ENCODE results near the gene RUNX2.
"Not testable (repeated sequence)": the region's sequence is repeated elsewhere in the genome, so short reads cannot be mapped to it uniquely, and the experiment has no call there.

Gene RUNX2

DNA sequence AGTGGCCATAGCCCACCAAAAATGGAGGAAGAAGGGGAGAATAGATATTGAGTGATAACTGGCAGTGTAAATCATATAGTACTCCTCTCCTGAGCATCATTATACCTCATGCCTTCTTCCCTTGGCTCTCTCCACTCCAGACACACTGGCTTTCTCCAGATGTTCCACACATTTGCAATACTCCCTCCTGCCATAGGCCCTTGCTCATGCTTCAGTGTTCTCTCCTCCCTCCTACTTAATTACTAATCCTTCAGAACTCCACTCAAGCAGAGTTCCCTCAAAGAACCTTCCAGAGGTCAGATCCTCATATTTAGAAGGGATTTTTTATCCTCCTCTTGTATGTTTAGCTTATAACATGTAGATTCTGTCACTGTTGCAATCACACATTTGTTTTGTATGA, 329.1 kb downstream of the RUNX2 start:
- no peak for DNase-seq

DNA sequence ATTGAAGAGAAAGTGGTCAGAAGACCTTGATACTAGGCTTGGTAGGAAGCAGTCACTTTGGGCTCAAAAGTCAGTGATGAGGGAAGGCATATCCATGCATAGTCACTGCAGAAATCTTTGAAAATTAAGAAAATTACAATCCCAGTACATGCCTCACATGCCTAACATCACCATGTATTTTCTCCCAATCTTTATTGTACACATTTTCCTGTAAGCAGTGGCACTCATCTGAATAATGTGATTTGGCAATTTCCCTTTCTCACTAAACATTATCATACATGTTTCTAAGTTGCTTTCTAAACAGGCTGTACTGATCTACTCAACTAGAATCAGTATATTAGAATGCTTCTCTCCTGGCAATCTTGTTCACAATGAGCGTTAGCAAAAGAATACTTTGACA, 330.3 kb downstream of the RUNX2 start:
- DNase-seq = no peak

DNA sequence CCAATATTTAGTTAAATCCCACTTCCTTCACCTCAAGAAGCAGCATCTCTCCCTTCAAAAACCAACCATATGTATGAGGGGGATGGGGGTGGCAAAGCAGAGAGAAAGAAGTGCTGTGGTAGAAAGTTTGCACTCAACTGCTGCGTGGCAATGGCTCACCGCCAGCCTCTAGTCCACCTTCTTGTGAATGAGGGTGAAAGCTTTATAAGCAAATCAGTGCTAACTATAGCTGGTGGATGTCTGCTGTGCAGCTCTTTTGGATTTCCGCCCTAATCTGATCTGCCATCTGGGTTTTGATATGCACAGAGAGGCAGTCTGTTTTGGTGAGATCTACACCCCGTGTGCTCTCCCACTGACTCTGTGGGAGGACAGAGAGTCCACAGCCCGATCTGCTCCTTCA, 330.8 kb downstream of the RUNX2 start:
- peak; percentile 13 for DNase-seq

- no peak for DNase-seq
Measured at GRCh38 chr6:45661661-45662060, 333.5 kb downstream of the RUNX2 start.

DNA sequence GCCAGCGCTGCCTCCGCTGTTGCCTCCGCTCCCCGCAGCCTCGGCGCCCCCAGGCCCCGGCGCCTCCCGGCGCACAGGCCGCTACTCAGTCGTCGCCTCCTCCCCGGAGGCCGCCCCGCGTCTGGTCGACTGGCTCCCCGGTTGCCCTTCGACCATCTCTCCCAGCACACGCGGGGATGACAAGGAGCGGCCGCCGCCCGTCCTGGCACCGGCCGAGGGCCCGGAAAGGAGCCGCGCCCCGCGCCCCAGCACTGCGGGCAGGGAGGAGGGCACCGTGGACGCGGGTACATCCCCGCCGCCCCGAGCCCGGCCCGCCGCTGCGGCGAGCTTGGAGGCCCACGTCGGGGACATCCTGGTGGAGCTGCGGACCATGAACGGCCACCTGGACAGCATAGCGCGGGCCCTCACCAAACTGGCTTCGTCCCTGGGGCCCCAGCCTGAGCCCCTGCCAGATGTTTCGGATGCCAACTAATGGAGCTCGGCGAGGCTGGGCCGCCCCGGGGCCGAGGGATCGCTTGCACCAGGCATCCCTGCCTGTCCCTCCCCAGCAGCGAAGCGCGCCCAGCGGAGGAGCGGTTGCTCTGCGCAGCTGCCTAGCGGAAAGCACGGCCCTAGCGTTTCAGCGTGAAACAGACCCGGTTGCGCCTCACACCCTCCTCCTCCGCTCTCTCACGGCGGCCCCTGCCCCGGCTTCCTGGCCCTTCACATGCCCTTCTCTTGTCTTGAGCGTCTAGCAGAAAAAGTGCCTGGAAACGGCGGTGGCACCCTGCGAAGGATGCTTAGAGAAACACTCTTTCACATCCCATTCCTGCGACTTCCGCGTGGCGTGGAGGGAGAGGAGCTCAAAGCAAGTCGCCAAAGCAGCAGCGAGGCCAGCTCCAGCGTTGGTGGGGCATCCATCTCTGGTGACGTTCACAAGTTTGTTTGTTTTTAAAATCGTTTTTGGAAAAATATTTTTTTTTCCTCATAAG, 335.4 kb downstream of the RUNX2 start:
- peak; percentile 61 for DNase-seq

DNA sequence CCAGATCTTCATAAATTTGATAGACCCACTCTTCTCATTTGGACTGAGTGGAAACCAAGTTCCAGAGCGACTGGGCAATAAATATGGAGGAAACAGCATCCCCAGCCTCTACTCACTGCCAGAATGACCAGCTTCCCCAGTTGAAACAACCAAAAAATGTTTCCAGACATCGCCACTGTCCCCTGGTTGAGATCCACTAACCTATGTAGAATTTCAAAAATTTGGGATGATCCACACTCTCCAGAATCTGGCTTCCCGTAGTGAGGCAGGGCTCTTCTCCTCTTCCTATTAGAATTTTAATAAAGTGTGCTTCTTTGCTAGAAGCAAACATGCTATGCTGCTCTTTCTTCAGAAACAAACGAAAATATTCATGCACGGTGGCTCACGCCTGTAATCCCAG, 336.6 kb downstream of the RUNX2 start:
- no peak for DNase-seq

- no peak for DNase-seq
Measured at GRCh38 chr6:45665859-45666258, 337.7 kb downstream of the RUNX2 start.

- DNase-seq = no peak
Measured at GRCh38 chr6:45666846-45667245, 338.7 kb downstream of the RUNX2 start.

DNA sequence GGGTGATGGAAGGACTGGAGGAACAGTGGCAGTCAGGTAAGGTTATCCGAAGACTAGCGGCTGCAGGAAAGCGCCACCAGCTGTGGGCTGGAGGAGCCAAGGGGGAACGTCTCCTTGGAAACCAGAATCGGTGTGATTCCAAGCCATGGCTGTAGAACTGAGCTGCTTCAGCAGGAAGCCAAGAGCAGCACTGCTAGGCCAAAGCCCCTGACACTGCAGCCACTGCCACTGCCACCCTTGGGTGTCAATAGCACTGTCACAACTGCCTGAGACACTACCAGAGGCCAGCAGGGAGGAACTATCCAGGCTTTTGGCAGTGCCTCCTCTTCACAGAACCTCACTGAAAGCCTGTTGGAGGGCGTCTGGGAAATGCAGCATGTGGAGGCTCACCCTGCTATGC, 339.2 kb downstream of the RUNX2 start:
- no peak for DNase-seq

- no peak for DNase-seq
Measured at GRCh38 chr6:45667766-45668165, 339.6 kb downstream of the RUNX2 start.

- DNase-seq = no peak
Measured at GRCh38 chr6:45668705-45669104, 340.6 kb downstream of the RUNX2 start.

DNA sequence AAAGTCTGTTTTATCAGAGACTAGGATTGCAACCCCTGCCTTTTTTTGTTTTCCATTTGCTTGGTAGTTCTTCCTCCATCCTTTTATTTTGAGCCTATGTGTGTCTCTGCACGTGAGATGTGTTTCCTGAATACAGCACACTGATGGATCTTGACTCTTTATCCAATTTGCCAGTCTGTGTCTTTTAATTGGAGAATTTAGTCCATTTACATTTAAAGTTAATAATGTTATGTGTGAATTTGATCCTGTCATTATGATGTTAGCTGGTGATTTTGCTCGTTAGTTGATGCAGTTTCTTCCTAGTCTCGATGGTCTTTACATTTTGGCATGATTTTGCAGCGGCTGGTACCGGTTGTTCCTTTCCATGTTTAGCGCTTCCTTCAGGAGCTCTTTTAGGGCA, 345.0 kb downstream of the RUNX2 start:
- DNase-seq = not testable (repeated sequence)

GRCh38 chr6:45675166-45675565, 347.0 kb downstream of the RUNX2 start:
- not testable (repeated sequence) for DNase-seq

GRCh38 chr6:45675634-45676033, 347.5 kb downstream of the RUNX2 start:
- no peak for DNase-seq

DNA sequence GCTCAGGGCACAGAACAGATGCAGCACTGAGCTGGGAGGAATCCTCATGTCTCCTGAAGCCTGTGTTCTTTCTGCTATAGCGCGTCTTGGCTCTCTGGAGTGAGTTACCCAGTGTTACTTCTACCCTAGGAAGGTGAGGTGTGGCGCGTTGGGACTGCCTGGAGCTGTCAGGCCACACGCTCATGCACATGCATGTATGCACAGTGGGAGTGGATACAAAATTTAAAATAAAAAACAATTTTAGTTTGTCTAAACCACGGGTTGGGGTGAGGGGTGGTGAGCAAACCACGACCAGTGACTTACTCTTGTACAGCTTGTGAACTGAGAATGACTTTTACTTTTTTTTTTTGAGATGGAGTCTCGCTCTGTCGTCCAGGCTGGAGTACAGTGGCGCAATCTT, 348.2 kb downstream of the RUNX2 start:
- no peak for DNase-seq

DNA sequence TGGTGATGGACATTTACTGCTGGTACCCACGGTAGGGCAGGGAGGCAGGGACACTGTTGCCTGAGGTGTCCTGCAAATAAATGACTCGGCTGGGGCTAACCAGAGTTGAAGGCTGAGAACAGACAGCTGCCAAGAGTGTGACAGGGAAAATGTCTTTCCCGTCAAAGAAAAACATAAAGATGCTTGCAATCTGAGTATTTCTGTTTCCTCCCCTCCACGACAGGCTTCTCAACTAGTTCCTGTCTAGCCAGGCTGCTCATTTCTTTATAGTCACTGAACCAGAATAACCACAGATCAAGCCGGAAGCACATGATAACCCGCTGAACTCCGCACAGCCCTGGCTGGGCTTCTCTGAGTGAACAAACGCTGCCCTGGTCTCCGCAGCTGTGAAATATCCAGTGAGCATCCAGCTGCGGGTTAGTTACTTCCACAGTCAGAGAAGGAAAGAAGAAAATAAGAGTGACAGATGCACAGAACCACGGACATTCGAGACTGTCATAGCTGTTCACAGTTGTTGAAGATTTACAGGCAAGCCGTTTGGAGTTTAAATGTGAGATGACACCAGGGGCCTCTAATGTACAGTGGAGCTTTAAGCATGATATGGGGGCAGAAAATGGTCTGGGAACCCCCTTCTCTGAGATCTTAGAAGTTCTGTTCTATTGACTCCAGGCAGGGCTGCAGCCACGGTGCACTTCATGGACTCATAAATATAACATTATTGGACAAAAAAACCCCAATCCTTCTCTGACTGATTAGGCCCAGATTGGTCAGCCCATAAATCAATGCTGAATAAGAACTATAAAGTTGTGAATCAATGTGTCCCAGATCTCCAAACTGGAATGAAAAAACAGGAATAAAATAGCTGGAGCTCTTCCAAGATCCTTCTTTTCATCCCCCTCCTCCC, 349.5 kb downstream of the RUNX2 start:
- DNase-seq = peak; percentile 59

GRCh38 chr6:45678285-45678607, 350.1 kb downstream of the RUNX2 start:
- DNase-seq = no peak

DNA sequence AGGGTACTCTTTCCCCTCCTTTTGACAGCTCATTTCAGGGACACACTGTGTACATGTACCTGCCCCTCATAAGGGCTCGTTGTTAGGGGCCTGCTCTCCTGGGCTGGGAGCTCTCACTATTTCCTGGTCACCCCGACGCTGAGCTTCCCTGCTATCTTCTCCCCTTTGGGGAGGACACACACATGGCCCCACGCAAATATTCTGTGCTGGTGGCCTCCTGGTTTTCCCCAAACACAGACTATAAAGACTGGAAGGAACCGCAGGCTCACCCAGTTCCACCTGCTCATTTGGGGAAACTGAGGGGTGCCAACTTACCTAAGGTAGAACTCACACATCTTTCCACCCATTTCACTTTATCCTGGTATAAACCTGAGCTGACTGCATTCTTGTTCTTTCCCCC, 351.0 kb downstream of the RUNX2 start:
- no peak for DNase-seq

DNA sequence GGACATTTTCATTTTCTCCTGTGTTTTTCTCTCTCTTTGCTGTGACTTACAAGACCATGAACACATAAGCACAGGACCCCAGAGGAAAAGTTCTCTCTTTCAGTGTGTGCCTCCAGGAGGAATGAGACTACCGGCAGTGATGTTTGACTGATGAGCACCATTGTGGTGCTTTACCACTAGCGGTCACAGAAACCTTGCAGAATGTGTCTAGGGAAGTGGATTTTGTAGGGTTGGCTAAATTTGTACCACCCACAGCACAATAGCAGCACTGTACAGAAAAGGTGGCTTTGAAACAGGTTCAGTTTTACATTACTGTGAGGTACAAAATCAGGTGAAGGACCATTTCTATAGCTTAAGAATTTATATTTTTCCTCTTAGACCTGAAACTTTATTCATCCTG, 351.5 kb downstream of the RUNX2 start:
- no peak for DNase-seq

DNA sequence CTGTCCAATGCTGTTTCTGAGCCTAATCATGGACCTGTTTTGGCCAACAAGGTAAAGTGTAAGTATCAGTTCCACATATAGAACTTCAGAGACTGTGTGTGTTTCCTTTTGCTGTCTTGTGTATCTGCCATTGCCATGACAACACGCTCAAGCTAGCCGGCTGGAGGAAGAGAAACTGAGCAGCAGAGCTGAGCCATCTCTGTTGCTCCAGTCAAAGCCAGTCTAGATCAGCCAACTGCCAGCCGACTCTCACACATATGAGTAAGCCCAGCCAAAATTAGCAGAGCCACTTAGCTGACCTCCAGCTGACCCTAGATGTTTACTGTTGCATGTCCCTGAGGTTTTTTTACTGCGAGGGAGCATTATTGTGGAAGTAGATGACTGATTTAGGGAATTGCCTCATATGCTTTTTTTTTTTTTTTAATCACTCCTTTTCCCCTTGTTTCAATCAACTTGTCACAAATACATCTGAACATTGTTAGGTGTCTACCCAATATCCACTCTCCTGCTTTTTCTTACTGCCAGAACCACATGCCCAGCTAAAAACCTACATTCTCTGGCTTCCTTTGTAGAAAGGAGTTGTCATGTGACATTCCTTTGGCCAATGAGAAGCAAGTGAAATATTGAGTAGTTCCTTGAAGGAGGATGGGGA, 353.9 kb downstream of the RUNX2 start:
- DNase-seq = peak; percentile 29

DNA sequence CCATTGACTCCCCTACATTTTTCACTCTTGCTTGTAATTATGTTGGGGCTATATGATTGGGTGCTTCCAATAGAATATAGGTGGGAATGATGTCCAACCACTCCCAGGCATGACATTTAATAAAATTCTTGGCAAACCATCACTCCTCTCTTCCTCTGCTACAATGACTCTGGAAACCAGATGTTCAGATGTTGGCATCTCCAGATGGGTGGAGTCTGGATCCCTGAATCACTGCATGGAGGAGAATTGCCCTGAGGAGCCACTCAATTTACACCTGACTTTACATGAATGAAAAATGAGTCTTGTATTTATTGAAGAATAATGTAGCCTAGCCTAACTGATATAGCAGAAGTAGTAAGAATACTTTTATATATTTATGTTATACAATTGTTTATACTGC, 356.3 kb downstream of the RUNX2 start:
- DNase-seq = no peak

DNA sequence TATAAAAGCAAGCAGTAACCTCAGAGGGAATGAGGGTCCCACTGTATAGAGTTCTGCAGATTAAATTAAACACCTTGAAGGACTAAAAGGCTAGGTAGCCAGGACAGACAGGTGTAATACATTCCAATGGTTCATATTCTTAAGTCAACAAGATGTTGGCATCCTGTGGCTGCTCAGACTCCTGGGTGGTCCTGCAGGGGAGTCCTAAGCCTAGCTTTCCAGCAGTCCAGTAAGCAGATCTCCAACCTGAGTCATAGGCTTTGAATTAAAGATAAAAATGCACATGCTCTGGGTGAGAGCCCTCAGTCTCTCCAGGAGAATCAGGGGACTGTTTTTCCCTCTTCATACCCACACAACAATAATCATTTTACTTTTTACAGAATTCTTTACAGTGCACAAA, 356.9 kb downstream of the RUNX2 start:
- no peak for DNase-seq

- no peak for DNase-seq
Measured at GRCh38 chr6:45686841-45687569, 358.9 kb downstream of the RUNX2 start.
